Panc1 (cell line): ENCODE data around the gene VASP. TPM values are rescaled to one million over a fixed set of nuclear protein-coding genes. Genes with fewer than 3 reads are reported as not detected.

ENCODE experiments used
- ATAC-seq: fragments of 200-7000 bp; cut with Tn5 transposase; 2 replicates; pipeline ENCODE4 v1.9.1; 2020; ENCODE audit warnings: mild to moderate bottlenecking, moderate library complexity
- BruUV-seq: library from RNA; stranded (reverse); fragments of 400-500 nt; replicated peaks from 2 replicates; lab custom pipeline; 2021; lab: Mats Ljungman, UMichigan
- CTCF ChIA-PET: fragments of 300-600 bp; sonication (Branson Sonifier 250); formaldehyde crosslinking; loops from one replicate; lab custom pipeline; 2022; ENCODE audit warnings: antibody characterized with exemption; lab: Charles Lee
- POLR2A ChIA-PET: fragments of 300-600 bp; sonication (Branson Sonifier 250); formaldehyde crosslinking; loops from one replicate; lab custom pipeline; 2022; ENCODE audit warnings: antibody characterized with exemption; lab: Charles Lee
- DNase-seq: peaks from one replicate; pipeline ENCODE4 v3.0.0-alpha.2; 2010; ENCODE audit warnings: low read depth, low spot score
- H3K27ac ChIP-seq: 2 replicates; pipeline ENCODE4 v1.5.1; 2011; ENCODE audit warnings: mild to moderate bottlenecking, low read length, inconsistent platforms
- H3K27me3 ChIP-seq: fragments of 200-500 bp; sonication (Bioruptor generic); 2 replicates; pipeline ENCODE4 v1.6.0; 2014; ENCODE audit warnings: low read length, inconsistent platforms; ENCODE audit not compliant: control insufficient read depth, insufficient read depth
- H3K36me3 ChIP-seq: fragments of 200-500 bp; sonication (Bioruptor generic); 2 replicates; pipeline ENCODE4 v1.5.1; 2014; ENCODE audit warnings: inconsistent platforms, mild to moderate bottlenecking, low read length, moderate library complexity; ENCODE audit not compliant: control insufficient read depth, insufficient read depth
- H3K4me1 ChIP-seq: 2 replicates; pipeline ENCODE4 v1.5.1; 2011; ENCODE audit warnings: inconsistent platforms, mild to moderate bottlenecking, low read length, moderate library complexity; ENCODE audit not compliant: control insufficient read depth, insufficient read depth
- H3K4me3 ChIP-seq, 2 experiments: 2 replicates each; pipeline ENCODE4 v1.5.1; 2011 to 2012; ENCODE audit warnings: low read depth in 2 of 2, low read length in 2 of 2, mild to moderate bottlenecking in 2 of 2, inconsistent platforms in 1 of 2, moderate library complexity in 1 of 2
- H3K9me3 ChIP-seq: fragments of 200-500 bp; sonication (Bioruptor generic); 2 replicates; pipeline ENCODE4 v1.5.1; 2014; ENCODE audit warnings: low read depth, mild to moderate bottlenecking, inconsistent platforms, low read length, moderate library complexity; ENCODE audit not compliant: control insufficient read depth, insufficient read depth
- CTCF ChIP-seq: fragments of 450-650 bp; IDR thresholded peaks from 2 replicates; pipeline ENCODE4 v1.5.1; 2017; ENCODE audit warnings: mild to moderate bottlenecking
- POLR2AphosphoS5 ChIP-seq: IDR thresholded peaks from 2 replicates; pipeline ENCODE4 v1.6.1; 2012; ENCODE audit warnings: mild to moderate bottlenecking, low read depth, low read length, moderate library complexity
- REST ChIP-seq, 2 experiments: IDR thresholded peaks; 2 replicates each; pipeline ENCODE4 v1.6.1; 2011 to 2012; ENCODE audit warnings: low read depth in 2 of 2, control low read depth in 1 of 2, low read length in 1 of 2, mild to moderate bottlenecking in 1 of 2, moderate library complexity in 1 of 2; ENCODE audit not compliant: insufficient read depth in 1 of 2
- SIN3A ChIP-seq: IDR thresholded peaks from 2 replicates; pipeline ENCODE4 v1.6.1; 2012; ENCODE audit warnings: low read depth, mild to moderate bottlenecking, low read length, moderate library complexity, borderline replicate concordance; ENCODE audit not compliant: insufficient read depth
- TCF7L2 ChIP-seq: IDR thresholded peaks from 2 replicates; pipeline ENCODE4 v1.6.1; 2011; ENCODE audit warnings: mild to moderate bottlenecking, low read depth, low read length, inconsistent platforms
- in situ Hi-C: cut with HindIII; loops from 2 replicates; pipeline ENCODE4 v1.10.0; 2016; ENCODE audit warnings: low sequenced_read_pairs, low pct_unique_long_range_greater_than_20kb
- intact Hi-C: fragments of 100-400 bp; cut with micrococcal nuclease; formaldehyde crosslinking; loops from one replicate; pipeline ENCODE4 v1.10.0; 2022; ENCODE audit not compliant: unreplicated experiment
- total RNA-seq: library from RNA; stranded (reverse); gene quantifications from one replicate; pipeline ENCODE4 v1.2.1, GENCODE V29; 2021; ENCODE audit not compliant: unreplicated experiment

The VASP gene
- total RNA-seq, 1 experiment from 2014 or later, result 101 TPM

DNA sequence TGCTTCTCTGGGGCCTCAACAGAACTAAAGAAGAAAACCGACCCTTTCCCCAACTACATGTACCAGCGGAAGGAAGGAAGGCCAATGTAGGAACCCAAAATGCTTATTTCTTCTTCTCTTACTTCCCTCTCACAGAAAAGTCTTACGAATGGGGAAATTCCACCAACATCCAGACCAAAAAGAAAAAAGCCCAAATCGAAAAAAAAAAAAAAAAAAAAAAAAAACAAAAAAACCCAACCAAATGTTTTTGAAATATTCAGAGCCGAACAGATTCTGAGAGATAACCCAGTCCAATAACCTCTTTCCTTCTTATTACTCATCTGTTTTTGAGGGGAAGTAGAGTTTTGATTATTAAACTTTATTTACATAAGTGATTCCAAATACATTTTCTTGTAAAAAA, 5.2 kb upstream of the VASP start:
- H3K27ac ChIP-seq, result no peak overlapping the region
- no peaks in the 10 kb centered on the region for H3K27me3 ChIP-seq
- no peak for TF ChIP-seq TCF7L2
- TF ChIP-seq SIN3A, result no peak
- TF ChIP-seq CTCF, result no peak
- no peak for TF ChIP-seq REST (IDR thresholded peaks at IDR 0.05; ENCODE audit: insufficient read depth in 1 of 2, low read depth in 2 of 2, low read length in 1 of 2)
- TF ChIP-seq POLR2AphosphoS5, result no peak
- DNase-seq (no peak), ATAC-seq (no peak)
- no peak overlapping the region for H3K4me3 ChIP-seq
- no peaks in the 10 kb centered on the region for H3K4me1 ChIP-seq
- CTCF ChIA-PET, result no interaction called here
- H3K9me3 ChIP-seq, result no peaks in the 10 kb centered on the region
- intact Hi-C loops (no loop called here), in situ Hi-C loops (no loop called here)
- POLR2A ChIA-PET, result no interaction called here
- no peaks in the 10 kb centered on the region for H3K36me3 ChIP-seq
- no TSS peak for BruUV-seq

DNA sequence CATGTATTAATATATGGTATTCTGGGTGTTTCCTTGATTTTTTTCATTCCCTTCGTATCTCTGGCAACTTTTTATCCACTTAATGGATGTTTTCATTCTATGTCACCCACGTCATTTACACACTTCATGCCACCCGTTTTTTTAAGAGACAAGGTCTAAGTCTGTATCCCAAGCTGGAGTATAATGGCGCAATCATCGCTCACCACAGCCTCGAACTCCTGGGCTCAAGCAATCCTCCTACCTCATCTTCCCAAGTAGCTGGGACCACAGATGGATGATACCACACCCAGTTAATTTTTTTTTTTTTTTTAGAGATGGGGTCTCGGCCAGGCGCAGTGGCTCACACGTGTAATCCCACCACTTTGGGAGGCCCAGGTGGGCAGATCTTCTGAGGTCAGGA, 3.4 kb upstream of the VASP start:
- ChIA-PET POLR2A (no interaction called here), CTCF (no interaction called here)
- BruUV-seq, result no TSS peak
- in situ Hi-C loops, result no loop called here
- Histone ChIP-seq H3K9me3 (no peaks in the 10 kb centered on the region), H3K27ac (no peak overlapping the region), H3K36me3 (peaks cover 4% of the 10 kb centered on the region; the same call in 1 of the 2 replicates), H3K4me3 (no peak overlapping the region), H3K27me3 (no peaks in the 10 kb centered on the region), H3K4me1 (no peaks in the 10 kb centered on the region)
- TF ChIP-seq SIN3A (no peak), TCF7L2 (no peak), REST (IDR thresholded peaks at IDR 0.05; ENCODE audit: insufficient read depth in 1 of 2, low read depth in 2 of 2, low read length in 1 of 2) (no peak), POLR2AphosphoS5 (no peak)
- ATAC-seq, result no peak
- intact Hi-C loops, result no loop called here
- DNase-seq, result no peak
